Stimulated activated naive B cell treated with anti-CD40 and anti-IgM and Interleukin-4, amounts not matched to agents 10 μg/mL and 1 μg/mL and 100 μg/mL, for 72 hours (primary cell): ENCODE data around the gene TMEM229B.

Experiments
- ATAC-seq, 2 donors: fragments of 150-1000 bp; cut with Tn5 transposase; replicated peaks; 2 replicates each; pipeline ENCODE4 v1.10.0; 2021; ENCODE audit warnings: moderate library complexity in 1 of 2
- DNase-seq: peaks from one replicate; pipeline ENCODE4 v3.0.0; 2021
- H3K27ac Mint-ChIP-seq: one replicate; pipeline ENCODE4 v1.8.0; 2022; ENCODE audit warnings: mild to moderate bottlenecking, mixed read lengths
- H3K27me3 Mint-ChIP-seq, 2 donors: one replicate each; pipeline ENCODE4 v1.8.0; 2022; ENCODE audit warnings: mixed read lengths in 2 of 2
- H3K36me3 Mint-ChIP-seq, 2 donors: one replicate each; pipeline ENCODE4 v1.8.0; 2022; ENCODE audit warnings: mixed read lengths in 2 of 2, mild to moderate bottlenecking in 1 of 2
- H3K4me1 Mint-ChIP-seq, 2 donors: one replicate each; pipeline ENCODE4 v1.8.0; 2022; ENCODE audit warnings: mixed read lengths in 2 of 2, mild to moderate bottlenecking in 1 of 2
- H3K4me3 Mint-ChIP-seq, 2 donors: one replicate each; pipeline ENCODE4 v1.8.0; 2022; ENCODE audit warnings: mild to moderate bottlenecking in 2 of 2, mixed read lengths in 2 of 2, moderate library complexity in 1 of 2
- H3K9me3 Mint-ChIP-seq, 2 donors: one replicate each; pipeline ENCODE4 v1.8.0; 2022; ENCODE audit warnings: mixed read lengths in 2 of 2, mild to moderate bottlenecking in 1 of 2

Gene TMEM229B

GRCh38 chr14:67486890-67487289, 1.6 kb downstream of the TMEM229B start:
- peaks cover 40 to 77% of the 10 kb centered on the region in 2 donors for H3K4me1 Mint-ChIP-seq
- DNase-seq: no peak
- peaks cover 0 to 3% of the 10 kb centered on the region in 2 donors for H3K9me3 Mint-ChIP-seq
- no peak for ATAC-seq
- no peaks in the 10 kb centered on the region for H3K27me3 Mint-ChIP-seq
- H3K36me3 Mint-ChIP-seq: peaks cover 10 to 13% of the 10 kb centered on the region in 2 donors
- H3K27ac Mint-ChIP-seq: no peak overlapping the region
- H3K4me3 Mint-ChIP-seq: no peak overlapping the region

GRCh38 chr14:67485501-67486095, 2.9 kb downstream of the TMEM229B start:
- no peak overlapping the region for H3K4me3 Mint-ChIP-seq
- DNase-seq (no peak), ATAC-seq (no peak)
- peak overlapping the region; percentile 14 for H3K27ac Mint-ChIP-seq
- H3K27me3 Mint-ChIP-seq: no peaks in the 10 kb centered on the region
- H3K36me3 Mint-ChIP-seq: peaks cover 10 to 13% of the 10 kb centered on the region in 2 donors
- peaks cover 0 to 3% of the 10 kb centered on the region in 2 donors for H3K9me3 Mint-ChIP-seq
- peaks cover 35 to 75% of the 10 kb centered on the region in 2 donors for H3K4me1 Mint-ChIP-seq

- no peaks in the 10 kb centered on the region for H3K27me3 Mint-ChIP-seq
- no peak overlapping the region for H3K4me3 Mint-ChIP-seq
- peaks cover 0 to 3% of the 10 kb centered on the region in 2 donors for H3K9me3 Mint-ChIP-seq
- peak overlapping the region; percentile 28 for H3K27ac Mint-ChIP-seq
- DNase-seq (no peak), ATAC-seq (no peak)
- peaks cover 20 to 57% of the 10 kb centered on the region in 2 donors for H3K4me1 Mint-ChIP-seq
- H3K36me3 Mint-ChIP-seq: peaks cover 10 to 13% of the 10 kb centered on the region in 2 donors
These were observed 4.8 kb downstream of the TMEM229B start for GRCh38 chr14:67483579-67484285.

GRCh38 chr14:67482231-67483164, 6.0 kb downstream of the TMEM229B start:
- H3K9me3 Mint-ChIP-seq: peaks cover 0 to 3% of the 10 kb centered on the region in 2 donors
- peaks cover 10 to 17% of the 10 kb centered on the region in 2 donors for H3K36me3 Mint-ChIP-seq
- peaks cover 17 to 45% of the 10 kb centered on the region in 2 donors for H3K4me1 Mint-ChIP-seq
- H3K27me3 Mint-ChIP-seq: no peaks in the 10 kb centered on the region
- H3K27ac Mint-ChIP-seq: no peak overlapping the region
- DNase-seq: no peak
- no peak overlapping the region for H3K4me3 Mint-ChIP-seq
- peak in 1 of 2 donors; percentile 14 for ATAC-seq

GRCh38 chr14:67480011-67480410, 8.5 kb downstream of the TMEM229B start:
- H3K4me1 Mint-ChIP-seq: peaks cover 18 to 32% of the 10 kb centered on the region in 2 donors
- no peak overlapping the region for H3K4me3 Mint-ChIP-seq
- DNase-seq (no peak), ATAC-seq (no peak)
- H3K9me3 Mint-ChIP-seq: no peaks in the 10 kb centered on the region
- H3K36me3 Mint-ChIP-seq: peaks cover 0 to 4% of the 10 kb centered on the region in 2 donors
- no peak overlapping the region for H3K27ac Mint-ChIP-seq
- H3K27me3 Mint-ChIP-seq: no peaks in the 10 kb centered on the region

- peaks cover 19 to 27% of the 10 kb centered on the region in 2 donors for H3K4me1 Mint-ChIP-seq
- H3K27me3 Mint-ChIP-seq: no peaks in the 10 kb centered on the region
- H3K36me3 Mint-ChIP-seq: peaks cover 0 to 4% of the 10 kb centered on the region in 2 donors
- H3K4me3 Mint-ChIP-seq: no peak overlapping the region
- DNase-seq (no peak), ATAC-seq (no peak)
- H3K27ac Mint-ChIP-seq: peak overlapping the region; percentile 44
- no peaks in the 10 kb centered on the region for H3K9me3 Mint-ChIP-seq
These were observed 9.8 kb downstream of the TMEM229B start for GRCh38 chr14:67478800-67479084.

- peak overlapping the region; percentile 44 for H3K27ac Mint-ChIP-seq
- H3K4me1 Mint-ChIP-seq: peaks cover 16 to 23% of the 10 kb centered on the region in 2 donors
- peaks cover 0 to 4% of the 10 kb centered on the region in 2 donors for H3K36me3 Mint-ChIP-seq
- no peaks in the 10 kb centered on the region for H3K9me3 Mint-ChIP-seq
- ATAC-seq: no peak
- H3K27me3 Mint-ChIP-seq: no peaks in the 10 kb centered on the region
- H3K4me3 Mint-ChIP-seq: no peak overlapping the region
- DNase-seq: no peak
These were observed 10.4 kb downstream of the TMEM229B start for GRCh38 chr14:67477926-67478799.

GRCh38 chr14:67474366-67474765, 14.2 kb downstream of the TMEM229B start:
- Mint-ChIP-seq H3K4me3 (no peak overlapping the region), H3K27ac (no peak overlapping the region), H3K36me3 (peaks cover 0 to 4% of the 10 kb centered on the region in 2 donors), H3K9me3 (no peaks in the 10 kb centered on the region), H3K4me1 (peaks cover 11 to 13% of the 10 kb centered on the region in 2 donors), H3K27me3 (no peaks in the 10 kb centered on the region)
- no peak for ATAC-seq
- DNase-seq: no peak

- DNase-seq: no peak
These were observed 15.0 kb downstream of the TMEM229B start for GRCh38 chr14:67473290-67474082.

GRCh38 chr14:67472726-67473125, 15.8 kb downstream of the TMEM229B start:
- no peak for ATAC-seq
- Mint-ChIP-seq H3K4me3 (no peak overlapping the region), H3K27ac (no peak overlapping the region), H3K9me3 (no peaks in the 10 kb centered on the region), H3K36me3 (no peaks in the 10 kb centered on the region), H3K4me1 (peaks cover 7 to 11% of the 10 kb centered on the region in 2 donors), H3K27me3 (no peaks in the 10 kb centered on the region)
- no peak for DNase-seq

More at GRCh38 chr14:67473290-67474082, 15.0 kb downstream of the TMEM229B start:
- no peak for ATAC-seq
- Mint-ChIP-seq H3K27me3 (no peaks in the 10 kb centered on the region), H3K4me3 (no peak overlapping the region), H3K4me1 (peaks cover 10 to 11% of the 10 kb centered on the region in 2 donors), H3K9me3 (no peaks in the 10 kb centered on the region), H3K36me3 (peaks cover 0 to 2% of the 10 kb centered on the region in 2 donors), H3K27ac (no peak overlapping the region)

- H3K27me3 Mint-ChIP-seq: no peaks in the 10 kb centered on the region
- H3K36me3 Mint-ChIP-seq: no peaks in the 10 kb centered on the region
- H3K4me3 Mint-ChIP-seq: no peak overlapping the region
- no peak for DNase-seq
- no peaks in the 10 kb centered on the region for H3K9me3 Mint-ChIP-seq
- no peak for ATAC-seq
- peaks cover 5 to 6% of the 10 kb centered on the region in 2 donors for H3K4me1 Mint-ChIP-seq
- no peak overlapping the region for H3K27ac Mint-ChIP-seq
These were observed 18.6 kb downstream of the TMEM229B start for GRCh38 chr14:67469954-67470353.

- Mint-ChIP-seq H3K36me3 (no peaks in the 10 kb centered on the region), H3K27me3 (no peaks in the 10 kb centered on the region), H3K4me3 (no peak overlapping the region), H3K4me1 (peaks cover 3 to 5% of the 10 kb centered on the region in 2 donors), H3K27ac (no peak overlapping the region), H3K9me3 (no peaks in the 10 kb centered on the region)
- no peak for DNase-seq
- ATAC-seq: no peak
These were observed 20.2 kb downstream of the TMEM229B start for GRCh38 chr14:67468378-67468730.

GRCh38 chr14:67467134-67467533, 21.4 kb downstream of the TMEM229B start:
- ATAC-seq: no peak
- no peaks in the 10 kb centered on the region for H3K27me3 Mint-ChIP-seq
- H3K4me1 Mint-ChIP-seq: peaks cover 3 to 5% of the 10 kb centered on the region in 2 donors
- no peaks in the 10 kb centered on the region for H3K36me3 Mint-ChIP-seq
- no peak for DNase-seq
- H3K4me3 Mint-ChIP-seq: no peak overlapping the region
- no peak overlapping the region for H3K27ac Mint-ChIP-seq
- no peaks in the 10 kb centered on the region for H3K9me3 Mint-ChIP-seq
